Kidney (tissue), 14 donors: ENCODE measurements around the gene CMTM5. TPM values are rescaled to one million over a fixed set of nuclear protein-coding genes. Genes with fewer than 3 reads are reported as not detected.

Experiments
- DNase-seq, 5 donors: peaks; one replicate each; pipeline ENCODE4 v3.0.0-alpha.2; 2013 to 2020
- FAIRE-seq: peaks from 2 replicates; lab custom pipeline; 2012; peaks lifted over from hg19 to GRCh38; lab: Jason Lieb, UNC
- H3K27ac ChIP-seq, 2 donors: one replicate each; pipeline ENCODE4 v1.7.0; 2013; ENCODE audit warnings: low read depth in 2 of 2, low read length in 2 of 2, inconsistent platforms in 1 of 2
- H3K27me3 ChIP-seq: one replicate; pipeline ENCODE4 v1.7.1; 2013; ENCODE audit warnings: low read length, inconsistent platforms; ENCODE audit not compliant: control insufficient read depth, insufficient read depth
- H3K36me3 ChIP-seq, 3 donors: one replicate each; pipeline versions ENCODE4 v1.7.0 to v1.7.1; 2013; ENCODE audit warnings: low read length in 3 of 3, control low read depth in 1 of 3, inconsistent platforms in 1 of 3; ENCODE audit not compliant: insufficient read depth in 3 of 3, control insufficient read depth in 2 of 3
- H3K4me1 ChIP-seq, 3 donors: one replicate each; pipeline versions ENCODE4 v1.7.0 to v1.7.1; 2013; ENCODE audit warnings: low read length in 3 of 3, inconsistent platforms in 1 of 3, low read depth in 1 of 3; ENCODE audit not compliant: control insufficient read depth in 2 of 3, insufficient read depth in 2 of 3
- H3K4me3 ChIP-seq, 3 donors: one replicate each; pipeline versions ENCODE4 v1.7.0 to v1.8.1; 2013; ENCODE audit warnings: low read length in 3 of 3, control low read depth in 1 of 3, inconsistent platforms in 1 of 3
- H3K9ac ChIP-seq, 3 donors: one replicate each; pipeline versions ENCODE4 v1.7.0 to v1.7.1; 2013; ENCODE audit warnings: low read length in 3 of 3, control low read depth in 1 of 3, inconsistent platforms in 1 of 3
- H3K9me3 ChIP-seq, 3 donors: one replicate each; pipeline versions ENCODE4 v1.7.0 to v1.7.1; 2013; ENCODE audit warnings: low read length in 3 of 3, control low read depth in 1 of 3, inconsistent platforms in 1 of 3; ENCODE audit not compliant: control insufficient read depth in 2 of 3, insufficient read depth in 1 of 3
- intact Hi-C: fragments of 100-400 bp; cut with DNase I; formaldehyde crosslinking; loops from one replicate; pipeline ENCODE4 v1.11.1; 2022
- polyA plus RNA-seq: library from polyadenylated mRNA; stranded (reverse); fragments of 350-450 nt; fragmentation: Illumina TruSeq; extraction: RNeasy Lipid Tissue Mini Kit (QIAGEN cat#74804); gene quantifications from one replicate; pipeline ENCODE4 v1.2.3, GENCODE V29; 2014; ENCODE audit warnings: low read depth, low replicate concordance; ENCODE audit not compliant: insufficient read depth
- total RNA-seq: library from RNA; stranded (reverse); fragmentation: NEBNext Ultra II Directional; extraction: Animal tissue kit (Norgen Biotek cat#: 25700); gene quantifications from one replicate; pipeline ENCODE4 v1.2.1, GENCODE V29; 2021
- TF ChIP-seq, protein P1 (sequence below): IDR thresholded peaks from 3 replicates; pipeline ENCODE4 v1.5.1; 2012; ENCODE audit warnings: mild to moderate bottlenecking, moderate library complexity, borderline replicate concordance; ENCODE audit not compliant: insufficient read depth; ENCODE audit errors: extremely low read depth
- donor health status: control.
- donor health status: control.
- donor health status: control.
- donor health status: control.
- donor health status: control.
- donor health status: DM: yes; HTN: yes; CAD: no.
- donor health status: Normal renal cell carcinoma (clear cell type).

The CMTM5 gene
- total and polyA plus RNA-seq, 2 donors from 2014 or later: 0.54 to 1.1 TPM

DNA sequence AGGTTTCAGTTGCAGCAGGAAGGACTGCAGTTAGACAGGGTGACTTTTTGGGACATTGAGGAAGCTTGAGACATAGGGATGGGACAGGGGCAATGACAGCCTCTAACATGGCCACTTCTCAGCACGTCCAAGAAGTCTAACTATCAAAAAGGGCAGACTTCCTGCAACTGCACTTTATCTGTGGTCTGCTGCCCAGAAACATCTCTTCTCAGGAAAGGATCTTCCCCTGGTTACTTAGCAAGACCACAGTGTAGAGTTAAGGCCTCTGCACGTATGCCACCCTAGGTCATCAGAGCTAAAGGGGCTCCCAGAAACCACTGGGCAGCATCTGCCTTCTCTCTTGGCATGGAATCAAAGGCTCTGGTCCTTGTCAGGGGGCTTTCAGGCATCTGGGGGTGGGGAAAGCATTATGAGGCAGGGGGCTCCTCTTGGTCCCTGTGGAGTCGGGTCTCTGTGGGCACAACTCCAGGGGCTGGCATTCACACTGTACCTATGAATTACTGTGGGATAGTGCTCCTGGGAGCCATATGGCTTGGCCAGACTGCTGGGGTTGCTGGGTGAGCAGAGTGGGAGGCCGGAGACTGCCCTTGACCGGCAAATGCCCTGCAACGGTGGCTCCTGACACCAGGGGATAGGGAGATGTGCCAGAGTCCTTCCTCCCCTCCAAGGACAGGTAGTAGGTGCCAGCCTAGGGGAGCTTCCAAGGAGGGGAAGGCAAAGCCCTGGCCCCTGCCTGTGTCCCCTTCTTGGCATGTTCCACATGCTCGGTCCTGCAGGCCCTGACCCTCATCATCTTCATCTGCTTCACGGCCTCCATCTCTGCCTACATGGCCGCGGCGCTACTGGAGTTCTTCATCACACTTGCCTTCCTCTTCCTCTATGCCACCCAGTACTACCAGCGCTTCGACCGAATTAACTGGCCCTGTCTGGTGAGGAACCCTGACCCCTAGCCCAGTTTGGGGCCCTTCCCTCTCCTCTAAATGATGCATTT is 1.0 kb downstream of the CMTM5 start:
- intact Hi-C loops: no loop called here
- Histone ChIP-seq H3K4me1 (no peaks in the 10 kb centered on the region), H3K27me3 (no peaks in the 10 kb centered on the region), H3K36me3 (no peaks in the 10 kb centered on the region), H3K4me3 (no peak overlapping the region), H3K9ac (no peak overlapping the region), H3K9me3 (no peaks in the 10 kb centered on the region), H3K27ac (no peak overlapping the region)
- no peak for DNase-seq
- no peak for FAIRE-seq
- TF ChIP-seq, protein P1, sequence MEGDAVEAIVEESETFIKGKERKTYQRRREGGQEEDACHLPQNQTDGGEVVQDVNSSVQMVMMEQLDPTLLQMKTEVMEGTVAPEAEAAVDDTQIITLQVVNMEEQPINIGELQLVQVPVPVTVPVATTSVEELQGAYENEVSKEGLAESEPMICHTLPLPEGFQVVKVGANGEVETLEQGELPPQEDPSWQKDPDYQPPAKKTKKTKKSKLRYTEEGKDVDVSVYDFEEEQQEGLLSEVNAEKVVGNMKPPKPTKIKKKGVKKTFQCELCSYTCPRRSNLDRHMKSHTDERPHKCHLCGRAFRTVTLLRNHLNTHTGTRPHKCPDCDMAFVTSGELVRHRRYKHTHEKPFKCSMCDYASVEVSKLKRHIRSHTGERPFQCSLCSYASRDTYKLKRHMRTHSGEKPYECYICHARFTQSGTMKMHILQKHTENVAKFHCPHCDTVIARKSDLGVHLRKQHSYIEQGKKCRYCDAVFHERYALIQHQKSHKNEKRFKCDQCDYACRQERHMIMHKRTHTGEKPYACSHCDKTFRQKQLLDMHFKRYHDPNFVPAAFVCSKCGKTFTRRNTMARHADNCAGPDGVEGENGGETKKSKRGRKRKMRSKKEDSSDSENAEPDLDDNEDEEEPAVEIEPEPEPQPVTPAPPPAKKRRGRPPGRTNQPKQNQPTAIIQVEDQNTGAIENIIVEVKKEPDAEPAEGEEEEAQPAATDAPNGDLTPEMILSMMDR: no peak

DNA sequence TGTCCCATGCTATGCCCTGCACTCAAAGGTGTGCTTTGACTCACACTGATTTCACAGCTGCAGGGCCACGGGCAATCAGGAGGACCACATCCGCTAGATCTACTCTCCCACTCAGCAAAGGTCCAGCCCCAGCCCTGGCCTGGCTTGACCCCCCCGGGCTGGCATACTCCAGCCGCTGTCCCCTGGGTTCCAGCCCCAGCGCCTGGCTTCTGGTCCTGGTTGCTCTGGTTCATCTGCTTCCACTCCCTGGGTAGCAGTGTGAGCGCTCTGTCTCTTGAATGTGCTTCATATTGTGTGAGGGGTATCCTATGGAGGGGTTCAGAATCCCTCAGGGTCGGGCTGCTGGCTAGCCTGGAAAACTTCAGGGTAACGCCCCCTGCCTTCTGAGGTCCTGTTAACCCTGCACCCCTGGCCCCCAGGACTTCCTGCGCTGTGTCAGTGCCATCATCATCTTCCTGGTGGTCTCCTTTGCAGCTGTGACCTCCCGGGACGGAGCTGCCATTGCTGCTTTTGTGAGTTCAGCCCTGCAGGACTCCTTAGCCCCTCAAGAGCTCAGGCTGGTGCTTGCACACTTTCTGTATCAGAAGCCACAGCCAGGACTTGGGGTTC is 1.9 kb downstream of the CMTM5 start:
- H3K27ac ChIP-seq: no peak overlapping the region
- intact Hi-C loops: no loop called here
- no peaks in the 10 kb centered on the region for H3K9me3 ChIP-seq
- TF ChIP-seq, protein P1: no peak
- DNase-seq: no peak
- no peaks in the 10 kb centered on the region for H3K36me3 ChIP-seq
- no peaks in the 10 kb centered on the region for H3K27me3 ChIP-seq
- no peak overlapping the region for H3K9ac ChIP-seq
- H3K4me3 ChIP-seq: no peak overlapping the region
- no peak for FAIRE-seq
- H3K4me1 ChIP-seq: no peaks in the 10 kb centered on the region

DNA sequence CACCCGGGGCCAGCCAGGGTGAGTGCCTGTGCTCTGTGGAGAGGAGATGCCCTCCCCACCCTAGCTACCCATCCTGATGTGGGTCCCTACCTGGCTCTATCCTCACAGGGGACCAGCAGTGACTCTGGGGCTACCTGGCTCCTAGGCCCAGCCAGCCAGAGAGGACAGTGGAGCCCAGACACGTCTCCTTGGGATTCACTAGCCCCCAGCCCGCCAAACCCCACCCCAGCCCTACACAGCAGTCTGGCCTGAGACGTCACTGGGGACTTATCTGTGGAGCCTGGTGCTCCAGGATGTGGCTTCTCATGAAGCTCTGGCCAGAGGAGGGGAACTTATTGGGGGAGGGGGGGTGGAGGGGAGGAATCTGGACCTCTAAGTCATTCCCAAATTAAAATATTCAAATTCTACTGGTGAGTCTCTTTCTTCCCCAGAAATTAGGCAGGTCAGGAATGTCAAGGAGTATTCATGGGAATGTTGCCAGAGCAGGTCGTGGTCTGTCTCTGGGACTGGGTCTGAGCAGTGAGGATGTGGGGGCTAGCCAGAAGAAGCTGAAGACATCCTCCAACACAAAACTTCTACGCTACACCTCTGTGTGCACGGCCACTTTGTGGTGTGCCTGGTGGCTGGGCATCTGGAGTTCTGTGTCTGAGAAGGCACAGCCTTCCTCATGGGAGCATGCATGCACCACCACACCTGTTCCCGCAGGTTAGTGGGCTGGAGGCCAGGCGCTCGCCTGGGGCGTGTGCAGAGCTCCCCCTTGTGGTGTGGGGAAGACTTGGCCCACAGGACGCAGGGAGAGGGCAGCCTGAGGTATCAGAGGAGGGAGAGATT is 2.7 kb downstream of the CMTM5 start:
- no peak overlapping the region for H3K27ac ChIP-seq
- no peaks in the 10 kb centered on the region for H3K36me3 ChIP-seq
- no peaks in the 10 kb centered on the region for H3K27me3 ChIP-seq
- intact Hi-C loops: no loop called here
- TF ChIP-seq, protein P1: peak; percentile 83
- no peaks in the 10 kb centered on the region for H3K4me1 ChIP-seq
- DNase-seq: peak in 4 of 5 donors; percentile 42 to 83 (median 54)
- FAIRE-seq: no peak
- H3K9me3 ChIP-seq: no peaks in the 10 kb centered on the region
- H3K4me3 ChIP-seq: no peak overlapping the region
- H3K9ac ChIP-seq: no peak overlapping the region
